Smooth muscle cell (in vitro differentiated cells): ENCODE results near the gene BPHL. TPM values are rescaled to one million over a fixed set of nuclear protein-coding genes. Genes with fewer than 3 reads are reported as not detected.

Experiments used
- DNase-seq: peaks from one replicate; lab custom pipeline; 2025; ENCODE audit not compliant: unreplicated experiment; lab: John Stamatoyannopoulos, UW
- H2AFZ ChIP-seq: fragments of 200-600 bp; sonication (generic); 2 replicates; pipeline ENCODE4 v1.6.0; 2016; ENCODE audit warnings: antibody characterized with exemption, low read depth, mild to moderate bottlenecking
- H3F3A ChIP-seq: fragments of 200-600 bp; sonication (generic); 2 replicates; pipeline ENCODE4 v1.6.0; 2017; ENCODE audit warnings: antibody characterized with exemption, low read depth
- H3K27ac ChIP-seq: fragments of 200-600 bp; sonication (generic); 2 replicates; pipeline ENCODE4 v1.5.1; 2016; ENCODE audit warnings: low read depth, mild to moderate bottlenecking
- H3K27me3 ChIP-seq: fragments of 200-600 bp; sonication (generic); 2 replicates; pipeline ENCODE4 v1.6.1; 2016; ENCODE audit warnings: low read depth, mild to moderate bottlenecking
- H3K36me3 ChIP-seq: fragments of 200-600 bp; sonication (generic); 2 replicates; pipeline ENCODE4 v1.5.1; 2016; ENCODE audit warnings: low read depth
- H3K4me1 ChIP-seq: fragments of 200-600 bp; sonication (generic); 2 replicates; pipeline ENCODE4 v1.5.1; 2016; ENCODE audit warnings: low read depth
- H3K4me2 ChIP-seq: fragments of 200-600 bp; sonication (generic); 2 replicates; pipeline ENCODE4 v1.6.0; 2016; ENCODE audit warnings: mild to moderate bottlenecking
- H3K4me3 ChIP-seq: fragments of 200-600 bp; sonication (generic); 2 replicates; pipeline ENCODE4 v1.5.1; 2016; ENCODE audit warnings: mild to moderate bottlenecking
- H3K79me2 ChIP-seq: fragments of 200-600 bp; sonication (generic); 2 replicates; pipeline ENCODE4 v1.6.0; 2016; ENCODE audit warnings: low read depth, mild to moderate bottlenecking
- H3K9ac ChIP-seq: fragments of 200-600 bp; sonication (generic); 2 replicates; pipeline ENCODE4 v1.6.0; 2016; ENCODE audit warnings: low read depth
- H3K9me3 ChIP-seq: fragments of 200-600 bp; sonication (generic); replicated peaks from 2 replicates; pipeline ENCODE4 v1.5.1; 2016; ENCODE audit warnings: low read depth
- H4K20me1 ChIP-seq: fragments of 200-600 bp; sonication (generic); 2 replicates; pipeline ENCODE4 v1.6.0; 2016; ENCODE audit warnings: low read depth
- CTCF ChIP-seq: fragments of 200-600 bp; sonication (generic); IDR thresholded peaks from 2 replicates; pipeline ENCODE4 v1.5.1; 2017; ENCODE audit warnings: borderline replicate concordance, mild to moderate bottlenecking, antibody characterized with exemption; ENCODE audit not compliant: insufficient read depth, poor library complexity, severe bottlenecking
- WGBS: methylation state at CpG from one replicate; pipeline ENCODE4 v1.1.7; 2016; ENCODE audit warnings: low lambda C conversion rate; 5-methylcytosine and 5-hydroxymethylcytosine counted together
- polyA plus RNA-seq: library from polyadenylated mRNA; unstranded; fragments of >200 nt; fragmentation: Nextera tagmentation; extraction: Ambion mirVana; gene quantifications from 2 replicates; pipeline ENCODE4 v1.2.1, GENCODE V29; 2016
- total RNA-seq: library from RNA; depleted of rRNA; stranded (reverse); fragments of >200 nt; gene quantifications from 2 replicates; pipeline ENCODE4 v1.2.3, GENCODE V29; 2014

BPHL gene
- total and polyA plus RNA-seq, 2 experiments from 2014 or later, result 21.3 to 43.6 TPM

GRCh38 chr6:3124667-3125066 lies 6.2 kb downstream of the BPHL start:
- no peak overlapping the region for H3K4me2 ChIP-seq
- peaks cover 11% of the 10 kb centered on the region for H3K36me3 ChIP-seq
- no peak for DNase-seq
- H2AFZ ChIP-seq, result no peak overlapping the region
- no peaks in the 10 kb centered on the region for H4K20me1 ChIP-seq
- TF ChIP-seq CTCF, result no peak
- no peaks in the 10 kb centered on the region for H3K27me3 ChIP-seq
- H3K9ac ChIP-seq, result no peak overlapping the region
- H3K9me3 ChIP-seq, result no peaks in the 10 kb centered on the region
- no peak overlapping the region for H3K27ac ChIP-seq
- no peak overlapping the region for H3K4me3 ChIP-seq
- H3K4me1 ChIP-seq, result peaks cover 2% of the 10 kb centered on the region
- peaks cover 2% of the 10 kb centered on the region for H3K79me2 ChIP-seq
- WGBS, result 91% methylated on average over 8 of the region's 8 CpGs
- H3F3A ChIP-seq, result no peaks in the 10 kb centered on the region

- Histone ChIP-seq H3K36me3 (peaks cover 11% of the 10 kb centered on the region), H3K9me3 (no peaks in the 10 kb centered on the region), H3F3A (no peaks in the 10 kb centered on the region), H3K27me3 (no peaks in the 10 kb centered on the region), H2AFZ (no peak overlapping the region), H3K27ac (no peak overlapping the region), H4K20me1 (no peaks in the 10 kb centered on the region), H3K4me2 (no peak overlapping the region), H3K4me1 (no peaks in the 10 kb centered on the region), H3K4me3 (no peak overlapping the region), H3K79me2 (no peaks in the 10 kb centered on the region), H3K9ac (no peak overlapping the region)
- 45% methylated on average over 2 of the region's 2 CpGs for WGBS
- DNase-seq, result no peak
- TF ChIP-seq CTCF, result no peak
Observed at GRCh38 chr6:3125815-3126214, 7.3 kb downstream of the BPHL start.

GRCh38 chr6:3128356-3129108 lies 10.0 kb downstream of the BPHL start:
- no peak for DNase-seq
- Histone ChIP-seq H3K27ac (no peak overlapping the region), H3K27me3 (no peaks in the 10 kb centered on the region), H3F3A (no peaks in the 10 kb centered on the region), H3K36me3 (peaks cover 11% of the 10 kb centered on the region), H4K20me1 (no peaks in the 10 kb centered on the region), H3K4me2 (no peak overlapping the region), H3K4me1 (no peaks in the 10 kb centered on the region), H3K9me3 (no peaks in the 10 kb centered on the region), H3K9ac (no peak overlapping the region), H3K79me2 (no peaks in the 10 kb centered on the region), H3K4me3 (no peak overlapping the region), H2AFZ (no peak overlapping the region)
- TF ChIP-seq CTCF, result no peak
- 96% methylated on average over 15 of the region's 15 CpGs for WGBS

- DNase-seq, result no peak
- 96% methylated on average over 15 of the region's 15 CpGs for WGBS
Observed at GRCh38 chr6:3131695-3132094, 13.2 kb downstream of the BPHL start.

More at GRCh38 chr6:3131695-3132094, 13.2 kb downstream of the BPHL start:
- TF ChIP-seq CTCF, result no peak
- no peak overlapping the region for H3K4me2 ChIP-seq
- H3K27me3 ChIP-seq, result no peaks in the 10 kb centered on the region
- H3K79me2 ChIP-seq, result no peaks in the 10 kb centered on the region
- no peak overlapping the region for H3K4me3 ChIP-seq
- H3F3A ChIP-seq, result no peaks in the 10 kb centered on the region
- no peak overlapping the region for H3K9ac ChIP-seq
- no peaks in the 10 kb centered on the region for H3K9me3 ChIP-seq
- H3K36me3 ChIP-seq, result peaks cover 11% of the 10 kb centered on the region
- H4K20me1 ChIP-seq, result no peaks in the 10 kb centered on the region
- no peaks in the 10 kb centered on the region for H3K4me1 ChIP-seq
- H2AFZ ChIP-seq, result no peak overlapping the region
- no peak overlapping the region for H3K27ac ChIP-seq
